Dedifferentiated amniotic fluid mesenchymal stem cell (primary cell): ENCODE measurements around the gene DEGS2.
"Not testable (repeated sequence)": the region's sequence is repeated elsewhere in the genome, so short reads cannot be mapped to it uniquely, and the experiment has no call there.

Experiments used
- DNase-seq: peaks from one replicate; pipeline ENCODE4 v3.0.0-alpha.2; 2016; ENCODE audit errors: extremely low spot score

DEGS2 gene

GRCh38 chr14:100180671-100181070 lies 21.2 kb upstream of the DEGS2 start:
- not testable (repeated sequence) for DNase-seq

GRCh38 chr14:100178691-100179090 lies 19.2 kb upstream of the DEGS2 start:
- no peak for DNase-seq

- DNase-seq = no peak
These were observed 17.4 kb upstream of the DEGS2 start for GRCh38 chr14:100176811-100177327.

DNA sequence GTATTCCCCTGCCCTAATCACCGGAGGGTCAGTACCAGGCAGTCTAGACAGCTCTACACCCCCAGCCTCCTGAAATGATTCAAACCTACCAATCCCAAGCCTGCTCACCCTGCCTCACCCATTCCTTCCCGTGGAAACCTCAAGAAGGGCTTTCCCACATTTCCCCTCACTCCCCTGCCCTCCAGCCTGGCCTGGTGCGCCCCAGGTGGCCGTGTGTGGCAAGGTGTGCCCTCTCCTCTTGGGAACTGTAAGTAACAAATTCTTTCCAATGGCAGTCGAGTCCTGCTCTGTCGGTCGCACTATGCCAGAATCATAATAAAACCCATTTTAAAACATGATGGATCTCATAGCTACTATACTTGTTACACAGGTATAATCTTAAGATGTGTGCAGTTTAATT lies 13.9 kb upstream of the DEGS2 start:
- DNase-seq = no peak

GRCh38 chr14:100172811-100173210 lies 13.4 kb upstream of the DEGS2 start:
- no peak for DNase-seq

GRCh38 chr14:100170880-100171279 lies 11.4 kb upstream of the DEGS2 start:
- DNase-seq = no peak

DNA sequence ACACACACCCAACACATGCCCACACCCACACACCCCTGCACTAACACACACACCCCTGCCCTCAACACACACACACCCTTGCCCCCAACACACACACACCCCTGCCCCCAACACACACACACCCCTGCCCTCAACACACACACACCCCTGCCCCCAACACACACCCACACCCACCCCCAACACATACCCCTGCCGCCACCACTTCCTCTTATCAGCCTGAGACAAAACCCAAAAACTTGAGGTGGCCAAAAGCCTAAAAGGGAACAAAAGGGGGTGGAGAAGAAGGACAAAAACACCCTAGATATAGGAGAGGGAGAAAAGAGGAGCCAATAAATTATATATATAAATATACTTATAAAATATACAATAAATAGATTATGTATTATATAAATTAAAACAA lies 9.1 kb upstream of the DEGS2 start:
- no peak for DNase-seq

DNA sequence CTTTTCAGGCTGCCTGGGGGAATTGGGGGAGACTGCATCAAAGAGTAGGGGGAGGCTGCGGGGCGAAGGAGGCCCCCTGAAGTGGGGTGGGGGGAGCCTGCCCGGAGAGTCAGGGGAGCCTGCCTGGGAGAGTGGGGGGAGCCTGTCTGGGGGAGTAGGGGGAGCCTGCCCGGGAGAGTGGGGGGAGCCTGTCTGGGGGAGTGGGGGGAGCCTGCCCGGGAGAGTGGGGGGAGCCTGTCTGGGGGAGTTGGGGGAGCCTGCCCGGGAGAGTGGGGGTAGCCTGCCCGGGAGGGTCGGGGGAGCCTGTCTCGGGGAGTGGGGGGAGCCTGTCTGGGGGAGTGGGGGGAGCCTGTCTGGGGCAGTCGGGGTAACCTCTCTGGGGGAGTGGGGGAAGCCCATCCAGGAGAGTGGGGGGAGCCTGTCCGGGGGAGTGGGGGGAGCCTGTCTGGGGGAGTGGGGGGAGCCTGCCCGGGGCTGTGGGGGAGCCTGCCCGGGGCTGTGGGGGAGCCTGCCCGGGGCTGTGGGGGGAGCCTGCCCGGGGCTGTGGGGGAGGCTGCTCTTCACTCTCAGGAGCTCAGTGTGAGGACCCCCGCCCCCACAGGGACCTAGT lies 6.5 kb upstream of the DEGS2 start:
- DNase-seq = no peak

DNA sequence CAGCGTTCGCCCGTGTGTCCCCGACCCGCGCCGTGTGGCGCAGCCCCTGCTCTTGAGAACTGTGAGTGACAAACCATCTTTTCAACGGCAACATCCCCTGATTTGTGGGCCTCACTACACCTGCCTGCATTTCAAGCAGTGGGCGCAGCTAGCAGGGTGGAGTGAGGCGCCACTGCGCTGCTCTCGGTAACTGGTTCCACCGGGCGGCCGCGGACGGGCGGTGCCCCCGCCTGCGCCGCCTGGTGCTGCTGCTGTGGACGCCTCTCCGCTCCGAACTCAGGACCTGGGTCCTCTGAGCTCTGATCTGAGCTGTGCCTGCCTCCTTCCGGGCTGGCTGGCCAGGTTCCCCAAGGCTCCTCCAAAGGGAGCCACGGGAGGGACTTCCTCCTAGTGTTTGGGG lies 5.9 kb upstream of the DEGS2 start:
- DNase-seq = no peak

DNA sequence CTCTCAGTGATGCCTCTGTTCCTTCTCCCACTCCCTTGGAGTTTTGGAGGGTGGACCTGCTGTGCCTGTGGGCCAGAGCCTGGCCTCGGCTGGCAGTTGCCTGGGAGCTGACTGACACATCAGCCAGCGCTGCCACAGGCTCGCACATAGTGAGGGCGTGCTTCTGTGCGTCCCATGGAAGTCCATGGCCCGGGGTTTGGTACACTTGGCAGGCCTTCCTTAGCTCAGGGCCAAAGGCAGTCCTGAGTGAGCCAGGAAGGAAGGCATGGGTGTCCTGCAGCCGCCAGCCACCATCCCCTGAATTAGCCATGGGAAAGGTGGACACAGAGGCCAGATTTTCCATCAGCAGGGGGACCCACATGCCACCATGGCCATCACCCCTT lies 1.1 kb upstream of the DEGS2 start:
- no peak for DNase-seq

DNA sequence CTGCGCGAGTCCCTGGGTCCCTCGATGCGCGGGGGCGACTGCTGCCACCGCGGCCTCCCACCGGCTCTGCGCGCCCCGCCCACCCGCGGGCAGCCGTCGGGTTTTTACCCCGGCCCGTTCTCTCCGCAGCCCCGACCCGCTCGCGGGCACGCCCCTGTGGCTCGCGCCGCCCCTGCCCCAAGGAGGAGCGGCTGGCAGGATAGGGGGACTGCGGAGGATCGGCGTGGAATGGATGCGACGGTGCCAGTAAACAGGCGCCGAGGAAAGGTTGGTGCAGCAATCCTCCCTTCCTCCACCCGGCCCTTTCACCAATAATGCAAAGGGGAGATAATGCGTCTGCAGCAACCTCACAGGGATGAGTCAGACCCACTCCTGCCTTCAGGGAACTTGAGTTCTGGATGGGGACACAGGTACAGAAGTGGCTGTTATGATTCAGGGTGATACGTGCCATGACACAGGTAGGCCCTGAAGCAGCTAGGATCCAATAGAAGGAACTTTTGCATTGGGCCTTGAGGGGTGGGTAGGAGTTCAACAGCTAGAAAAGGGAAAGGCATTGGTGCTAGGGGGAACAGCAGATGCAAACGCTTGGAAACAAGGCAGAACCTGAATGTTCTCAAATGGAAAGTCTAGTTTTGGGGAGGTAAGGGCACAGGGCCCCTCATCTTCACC lies 554 bp upstream of the DEGS2 start:
- no peak for DNase-seq

DNA sequence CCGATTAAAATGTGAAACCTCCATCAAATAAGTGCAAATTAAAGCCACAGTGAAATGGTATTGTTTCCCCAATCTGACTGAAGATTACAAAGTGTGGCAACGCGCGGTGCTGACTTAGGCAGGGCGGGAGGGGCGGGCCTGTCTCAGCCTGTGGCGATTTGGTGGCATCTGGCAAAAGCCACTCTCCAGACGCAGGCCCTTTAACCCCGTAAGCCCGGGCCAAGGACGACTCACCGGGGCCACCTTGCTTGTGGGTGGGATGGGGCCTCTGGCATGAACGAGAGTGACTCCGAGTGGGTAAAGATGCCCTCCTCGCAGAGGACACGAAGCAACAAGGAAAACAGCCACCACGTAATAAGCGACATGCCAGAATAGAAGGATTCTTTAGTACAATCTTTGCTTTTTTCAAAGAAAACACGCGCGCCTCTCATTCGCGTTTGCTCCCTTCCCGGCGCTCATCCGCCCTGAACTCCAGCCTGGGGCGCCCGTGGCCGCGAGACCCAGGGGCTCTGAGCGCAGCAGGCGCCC lies 815 bp downstream of the DEGS2 start:
- DNase-seq = no peak

DNA sequence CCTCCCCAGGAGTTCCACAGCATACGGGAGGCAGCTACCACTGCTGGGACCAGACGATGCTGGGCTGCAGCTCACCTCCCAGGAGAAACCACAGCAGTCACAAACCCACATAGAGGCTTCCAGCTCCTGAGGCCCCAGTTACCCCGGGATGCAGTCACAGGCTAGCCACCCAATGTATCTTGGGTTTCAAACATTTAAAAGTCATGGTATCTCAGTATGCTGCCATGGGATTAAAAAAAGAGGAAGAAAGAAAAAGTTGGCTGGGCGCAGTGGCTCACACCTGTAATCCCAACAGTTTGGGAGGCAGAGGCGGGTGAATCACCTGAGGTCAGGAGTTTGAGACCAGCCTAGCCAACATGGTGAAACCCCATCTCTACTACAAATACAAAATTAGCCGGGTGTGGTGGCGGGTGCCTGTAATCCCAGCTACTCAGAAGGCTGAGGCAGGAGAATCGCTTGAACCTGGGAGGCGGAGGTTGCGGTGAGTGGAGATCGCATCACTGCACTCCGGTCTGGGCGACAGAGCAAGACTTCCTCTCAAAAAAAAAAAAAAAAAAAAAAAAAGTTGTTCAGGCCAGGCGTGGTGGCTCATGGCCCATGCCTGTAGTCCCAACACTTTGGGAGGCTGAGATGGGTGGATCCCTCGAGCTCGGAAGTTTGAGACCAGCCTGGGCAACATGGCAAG lies 1.8 kb downstream of the DEGS2 start:
- DNase-seq = not testable (repeated sequence)

DNA sequence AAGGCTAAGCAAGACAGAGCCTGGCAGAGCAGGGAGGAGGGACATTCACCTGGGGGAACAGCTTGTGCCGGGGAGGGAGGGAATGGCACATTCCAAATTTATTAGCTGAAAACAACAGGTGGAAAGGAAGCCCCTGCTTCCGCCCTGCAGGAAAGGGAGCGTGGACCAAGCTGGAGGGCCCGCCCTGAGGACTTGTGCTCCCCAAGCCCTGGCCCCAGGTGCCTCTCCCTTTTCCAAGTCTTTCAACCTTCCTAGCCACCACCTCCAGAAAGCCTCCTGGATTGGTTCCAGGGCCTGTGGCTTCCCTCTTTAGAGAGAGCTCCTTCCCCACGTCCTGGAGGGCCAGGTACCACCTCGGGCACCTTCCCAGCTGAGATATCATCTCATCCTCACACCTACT lies 2.7 kb downstream of the DEGS2 start:
- DNase-seq = no peak

DNA sequence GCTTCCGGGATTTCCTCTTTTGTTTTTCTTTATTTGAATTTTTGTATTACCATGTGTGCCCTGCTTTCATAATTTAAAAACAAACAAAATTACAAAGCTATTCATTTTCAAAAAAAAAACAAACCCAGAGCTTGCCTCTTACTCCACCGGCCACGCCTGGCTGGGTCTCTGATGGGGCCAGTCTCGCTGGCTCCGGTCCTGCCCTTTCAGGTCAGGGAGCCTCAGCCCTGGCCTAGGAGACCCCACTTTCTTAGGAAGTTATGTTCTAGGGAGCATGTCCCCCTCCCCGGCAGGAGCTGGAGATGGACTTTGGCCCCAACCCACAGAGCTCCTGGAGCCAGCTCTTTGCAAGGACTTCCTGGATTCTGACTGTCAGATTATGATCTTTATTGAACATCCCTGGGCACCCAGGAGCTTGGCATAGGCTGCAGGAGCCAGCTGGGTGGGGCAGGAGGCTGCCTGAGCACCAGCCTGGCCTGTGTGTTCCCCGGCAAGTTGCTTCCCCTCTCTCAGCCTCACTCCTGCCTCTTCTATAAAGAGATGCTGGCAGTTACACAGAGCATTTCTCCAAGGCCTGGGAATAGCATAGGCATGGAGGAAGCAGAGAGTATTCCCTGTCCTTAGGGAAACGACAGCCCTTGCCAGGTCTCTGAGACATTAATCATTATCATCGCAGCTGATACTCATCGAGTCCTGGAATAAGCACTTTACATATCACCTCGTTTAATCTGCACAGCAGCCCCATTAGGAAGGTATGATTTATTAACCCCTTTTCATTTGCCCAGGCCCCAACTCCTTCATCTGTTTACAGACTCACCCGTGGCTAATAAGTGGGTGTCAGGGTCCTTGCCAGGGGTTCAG lies 3.5 kb downstream of the DEGS2 start:
- no peak for DNase-seq

GRCh38 chr14:100155049-100155621 lies 4.3 kb downstream of the DEGS2 start:
- DNase-seq = no peak

- no peak for DNase-seq
These were observed 5.9 kb downstream of the DEGS2 start for GRCh38 chr14:100153560-100153959.

- DNase-seq = no peak
These were observed 7.4 kb downstream of the DEGS2 start for GRCh38 chr14:100152091-100152490.

- DNase-seq = no peak
These were observed 8.4 kb downstream of the DEGS2 start for GRCh38 chr14:100150932-100151587.

DNA sequence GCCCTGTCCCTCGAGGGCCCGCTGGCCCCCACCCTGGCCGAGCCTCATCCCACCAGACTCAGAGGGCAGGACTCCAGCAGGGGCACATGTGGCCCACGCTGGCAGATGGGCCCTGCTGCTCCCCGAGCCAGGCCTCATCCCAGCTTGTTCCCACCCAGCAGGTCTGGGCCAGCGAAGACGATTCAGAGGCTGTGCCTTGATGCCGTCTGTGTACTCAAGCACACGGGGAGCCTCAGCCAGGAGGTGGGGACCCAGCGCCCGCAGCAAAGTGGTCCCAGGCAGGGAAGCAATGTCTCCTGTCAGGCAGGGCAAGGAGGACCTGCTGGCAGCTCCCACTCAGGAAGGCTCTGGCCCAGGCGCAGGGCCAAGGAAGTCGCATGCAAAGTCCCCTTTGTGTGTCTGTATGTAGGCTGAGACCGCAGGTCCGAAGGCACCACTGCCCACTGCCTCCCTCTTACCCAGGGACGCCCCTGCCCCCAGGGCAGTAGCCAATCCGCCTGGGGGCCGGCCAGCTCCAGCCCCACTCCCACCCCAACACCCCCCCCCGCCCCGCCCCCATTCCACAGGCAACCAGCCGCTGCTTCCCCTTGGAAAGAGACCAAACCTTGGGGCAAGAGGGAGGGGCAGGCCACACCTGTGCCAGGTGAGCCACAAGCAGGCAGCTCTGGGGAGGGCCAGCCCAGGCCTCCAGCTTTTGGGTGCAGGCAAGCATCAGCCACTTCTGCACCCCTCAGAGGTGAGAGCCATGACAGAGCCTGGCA lies 9.4 kb downstream of the DEGS2 start:
- no peak for DNase-seq
